A673 (cell line): Measurements from ENCODE around the gene CSTPP1. TPM values are rescaled to one million over a fixed set of nuclear protein-coding genes. Genes with fewer than 3 reads are reported as not detected.

Experiments used
- BruUV-seq: library from RNA; stranded (reverse); fragments of 400-500 nt; replicated peaks from 2 replicates; lab custom pipeline; 2021; lab: Mats Ljungman, UMichigan
- CTCF ChIA-PET: fragments of 300-600 bp; sonication (Branson Sonifier 250); formaldehyde crosslinking; loops from one replicate; lab custom pipeline; 2022; ENCODE audit warnings: antibody characterized with exemption; lab: Charles Lee
- POLR2A ChIA-PET: fragments of 300-600 bp; sonication (Branson Sonifier 250); formaldehyde crosslinking; loops from one replicate; lab custom pipeline; 2022; ENCODE audit warnings: antibody characterized with exemption; ENCODE audit not compliant: low non-redundant PET; lab: Charles Lee
- DNase-seq: peaks from one replicate; pipeline ENCODE4 v3.0.0-alpha.2; 2015; ENCODE audit warnings: low spot score
- H3K27ac ChIP-seq: fragments of 200-600 bp; sonication (generic); 2 replicates; pipeline ENCODE4 v1.5.1; 2016; ENCODE audit warnings: mixed run types, low read depth, mild to moderate bottlenecking, mixed read lengths, antibody characterized with exemption, low read length; ENCODE audit not compliant: poor library complexity, severe bottlenecking
- H3K27me3 ChIP-seq: fragments of 200-600 bp; sonication (generic); replicated peaks from 2 replicates; pipeline ENCODE4 v1.6.1; 2017; ENCODE audit warnings: mixed run types, low read depth, mild to moderate bottlenecking, mixed read lengths, antibody characterized with exemption, low read length; ENCODE audit not compliant: insufficient read depth, poor library complexity
- H3K36me3 ChIP-seq: fragments of 200-600 bp; sonication (generic); 2 replicates; pipeline ENCODE4 v1.6.1; 2016; ENCODE audit warnings: mixed run types, mild to moderate bottlenecking, mixed read lengths, antibody characterized with exemption, low read length; ENCODE audit not compliant: insufficient read depth, poor library complexity, severe bottlenecking
- H3K4me1 ChIP-seq: fragments of 200-600 bp; sonication (generic); 2 replicates; pipeline ENCODE4 v1.6.1; 2017; ENCODE audit warnings: mixed run types, mild to moderate bottlenecking, mixed read lengths, antibody characterized with exemption, low read length; ENCODE audit not compliant: insufficient read depth, poor library complexity, severe bottlenecking
- H3K4me3 ChIP-seq: fragments of 200-600 bp; sonication (generic); 2 replicates; pipeline ENCODE4 v1.5.1; 2016; ENCODE audit warnings: low read depth, mixed run types, mild to moderate bottlenecking, mixed read lengths, low read length; ENCODE audit not compliant: poor library complexity, severe bottlenecking
- H3K9me3 ChIP-seq: fragments of 200-600 bp; sonication (generic); 2 replicates; pipeline ENCODE4 v1.6.1; 2016; ENCODE audit warnings: mixed run types, low read depth, mild to moderate bottlenecking, mixed read lengths, antibody characterized with exemption, low read length; ENCODE audit not compliant: poor library complexity, severe bottlenecking
- CTCF ChIP-seq: fragments of 300-800, 200-600 bp; sonication (generic); conservative IDR thresholded peaks from 2 replicates; pipeline ENCODE4 v1.5.1; 2017; ENCODE audit warnings: low read depth, mild to moderate bottlenecking, antibody characterized with exemption, low read length, moderate library complexity, mixed read lengths
- EZH2 ChIP-seq: fragments of 200-600 bp; sonication (generic); IDR thresholded peaks from 2 replicates; pipeline ENCODE4 v1.6.1; 2017; ENCODE audit warnings: borderline replicate concordance, low read depth, mild to moderate bottlenecking, mixed read lengths, antibody characterized with exemption, low read length; ENCODE audit not compliant: poor library complexity, severe bottlenecking
- intact Hi-C: fragments of 100-400 bp; cut with micrococcal nuclease; formaldehyde crosslinking; loops from one replicate; pipeline ENCODE4 v1.10.0; 2022; ENCODE audit not compliant: unreplicated experiment
- total RNA-seq: library from RNA; stranded (reverse); gene quantifications from 2 replicates; pipeline ENCODE4 v1.2.3, GENCODE V29; 2021

CSTPP1 gene
- total RNA-seq, 1 experiment from 2014 or later: 79.3 TPM

DNA sequence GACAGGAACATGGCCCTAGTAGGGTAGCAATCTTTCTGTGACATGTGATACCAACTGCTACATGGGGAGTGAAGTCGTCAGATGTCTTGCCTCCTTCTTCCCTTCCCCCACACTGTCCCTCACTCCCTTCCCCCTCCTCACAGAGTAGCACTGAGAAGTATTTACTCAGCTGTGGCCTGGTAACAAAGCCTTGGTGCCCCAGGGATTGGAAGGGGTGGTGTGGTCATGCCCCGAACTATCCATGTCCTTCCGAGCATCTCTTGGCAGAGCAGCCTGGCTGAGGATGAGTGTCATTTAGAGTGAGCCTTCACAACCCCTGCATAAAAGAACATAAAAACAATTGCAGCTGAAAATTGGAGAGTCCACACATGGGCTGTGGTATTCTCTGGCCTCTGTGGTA lies 194.0 kb downstream of the CSTPP1 start:
- intact Hi-C loops: no loop called here
- Histone ChIP-seq H3K27ac (no peak overlapping the region), H3K4me3 (no peak overlapping the region), H3K36me3 (no peaks in the 10 kb centered on the region), H3K27me3 (no peaks in the 10 kb centered on the region), H3K4me1 (no peaks in the 10 kb centered on the region), H3K9me3 (no peaks in the 10 kb centered on the region)
- ChIA-PET CTCF (no interaction called here), POLR2A (interaction anchor here (0.6 kb wide), 1 partner anchor 540 kb away, joined by 5 read pairs; no protein-coding TSS in a partner anchor)
- DNase-seq: no peak
- no TSS peak for BruUV-seq
- no peak for TF ChIP-seq CTCF
- TF ChIP-seq EZH2: no peak

GRCh38 chr11:47131136-47131535 lies 194.6 kb downstream of the CSTPP1 start:
- ChIA-PET CTCF (interaction anchor here (0.6 kb wide), 1 partner anchor 32 kb away, joined by 4 read pairs; no protein-coding TSS in a partner anchor), POLR2A (interaction anchor here (0.6 kb wide), 1 partner anchor 541 kb away, joined by 5 read pairs; no protein-coding TSS in a partner anchor)
- intact Hi-C loops: no loop called here
- Histone ChIP-seq H3K9me3 (no peaks in the 10 kb centered on the region), H3K4me3 (no peak overlapping the region), H3K27ac (no peak overlapping the region), H3K4me1 (no peaks in the 10 kb centered on the region), H3K36me3 (no peaks in the 10 kb centered on the region), H3K27me3 (no peaks in the 10 kb centered on the region)
- no TSS peak for BruUV-seq
- DNase-seq: no peak
- TF ChIP-seq CTCF (no peak), EZH2 (no peak)

GRCh38 chr11:47132490-47132889 lies 195.9 kb downstream of the CSTPP1 start:
- H3K36me3 ChIP-seq: peaks cover under 1% of the 10 kb centered on the region
- POLR2A ChIA-PET: no interaction called here
- CTCF ChIA-PET: interaction anchor here (1.1 kb wide), 1 partner anchor 21 kb away, joined by 3 read pairs; no protein-coding TSS in a partner anchor

More at GRCh38 chr11:47132490-47132889, 195.9 kb downstream of the CSTPP1 start:
- no peaks in the 10 kb centered on the region for H3K27me3 ChIP-seq
- intact Hi-C loops: no loop called here
- H3K4me3 ChIP-seq: no peak overlapping the region
- no peak for DNase-seq
- TF ChIP-seq CTCF (no peak), EZH2 (no peak)
- BruUV-seq: no TSS peak
- H3K4me1 ChIP-seq: no peaks in the 10 kb centered on the region
- no peaks in the 10 kb centered on the region for H3K9me3 ChIP-seq
- H3K27ac ChIP-seq: no peak overlapping the region
